H1 (cell line): Measurements from ENCODE around the gene HELQ. TPM values are rescaled to one million over a fixed set of nuclear protein-coding genes. Genes with fewer than 3 reads are reported as not detected.

Experiments used
- CTCF ChIA-PET: fragments of 300-600 bp; sonication (Branson Sonifier 250); formaldehyde crosslinking; loops from one replicate; lab custom pipeline; 2021; ENCODE audit not compliant: partially characterized antibody; lab: Charles Lee
- POLR2A ChIA-PET: fragments of 300-600 bp; sonication (Branson Sonifier 250); formaldehyde crosslinking; loops from one replicate; lab custom pipeline; 2021; ENCODE audit warnings: inconsistent platforms; ENCODE audit not compliant: partially characterized antibody; lab: Charles Lee
- DNase-seq, 2 experiments: peaks; one replicate each; pipeline versions ENCODE4 v3.0.0 to v3.0.0-alpha.2; 2010 to 2022; ENCODE audit warnings: low spot score in 2 of 2, low read depth in 1 of 2, mixed read lengths in 1 of 2
- FAIRE-seq: peaks from 2 replicates; lab custom pipeline; 2011; peaks lifted over from hg19 to GRCh38; lab: Jason Lieb, UNC
- H2AFZ ChIP-seq: 2 replicates; pipeline ENCODE4 v1.8.1; 2012; ENCODE audit warnings: low read length, inconsistent platforms
- H2AK5ac ChIP-seq: 2 replicates; pipeline ENCODE4 v1.6.1; 2013; ENCODE audit warnings: low read depth, low read length
- H2BK120ac ChIP-seq: replicated peaks from 2 replicates; pipeline ENCODE3; 2013; ENCODE audit warnings: low read depth, low read length, inconsistent platforms
- H2BK12ac ChIP-seq: 2 replicates; pipeline ENCODE4 v1.6.1; 2013; ENCODE audit warnings: low read depth, low read length
- H2BK15ac ChIP-seq: 2 replicates; pipeline ENCODE4 v1.6.1; 2013; ENCODE audit warnings: low read length
- H2BK20ac ChIP-seq: 2 replicates; pipeline ENCODE4 v1.6.1; 2013; ENCODE audit warnings: low read length
- H2BK5ac ChIP-seq: 2 replicates; pipeline ENCODE4 v1.6.1; 2013; ENCODE audit warnings: low read depth, low read length
- H3K14ac ChIP-seq: 2 replicates; pipeline ENCODE4 v1.6.1; 2013; ENCODE audit warnings: inconsistent platforms; ENCODE audit not compliant: insufficient read length
- H3K18ac ChIP-seq: 2 replicates; pipeline ENCODE4 v1.6.1; 2013; ENCODE audit warnings: low read length; ENCODE audit errors: extremely low read depth
- H3K23ac ChIP-seq: 2 replicates; pipeline ENCODE4 v1.6.1; 2013; ENCODE audit warnings: inconsistent platforms; ENCODE audit not compliant: insufficient read length
- H3K23me2 ChIP-seq: 2 replicates; pipeline ENCODE4 v1.6.1; 2013; ENCODE audit warnings: low read depth, low read length
- H3K27ac ChIP-seq: 2 replicates; pipeline ENCODE4 v1.6.1; 2011; ENCODE audit warnings: low read depth, low read length, inconsistent platforms
- H3K27me3 ChIP-seq, 4 experiments: replicated peaks in 1 of 4; 1 replicate in 1 of 4; 2 replicates in 3 of 4; pipeline versions ENCODE4 v1.6.1 to v1.8.1; 2011 to 2013; ENCODE audit warnings: low read length in 3 of 4, mild to moderate bottlenecking in 3 of 4, inconsistent platforms in 2 of 4, mixed read lengths in 2 of 4, moderate library complexity in 1 of 4; ENCODE audit not compliant: control insufficient read depth in 3 of 4, insufficient read depth in 3 of 4; ENCODE audit errors: extremely low read depth in 1 of 4
- H3K36me3 ChIP-seq, 4 experiments: 2 replicates each; pipeline versions ENCODE4 v1.6.1 to v1.8.1; 2011 to 2013; ENCODE audit warnings: mild to moderate bottlenecking in 4 of 4, low read length in 3 of 4, moderate library complexity in 2 of 4, control low read depth in 1 of 4, inconsistent platforms in 1 of 4; ENCODE audit not compliant: insufficient read depth in 4 of 4, control insufficient read depth in 2 of 4
- H3K4ac ChIP-seq: replicated peaks from 2 replicates; pipeline ENCODE3; 2013; ENCODE audit warnings: low read length, low read depth, mixed read lengths, inconsistent platforms; ENCODE audit not compliant: insufficient read length
- H3K4me1 ChIP-seq, 4 experiments: replicated peaks in 1 of 4; 1 replicate in 1 of 4; 2 replicates in 3 of 4; pipeline versions ENCODE4 v1.6.1 to v1.8.1; 2011 to 2013; ENCODE audit warnings: low read length in 3 of 4, inconsistent platforms in 2 of 4, mixed read lengths in 1 of 4; ENCODE audit not compliant: insufficient read depth in 4 of 4, control insufficient read depth in 3 of 4
- H3K4me2 ChIP-seq, 2 experiments: 2 replicates each; pipeline versions ENCODE4 v1.6.1 to v1.8.1; 2011 to 2013; ENCODE audit warnings: low read depth in 2 of 2, low read length in 2 of 2, control low read depth in 1 of 2, inconsistent platforms in 1 of 2, mild to moderate bottlenecking in 1 of 2; ENCODE audit not compliant: insufficient read depth in 1 of 2
- H3K4me3 ChIP-seq, 4 experiments: fragments of 200-600, 300-600 bp in 1 of 4; sonication (generic), shearing (Covaris generic), sonication (Bioruptor Twin) in 1 of 4; 2 replicates each; pipeline versions ENCODE4 v1.5.1 to v1.8.1; 2011 to 2016; ENCODE audit warnings: low read length in 4 of 4, low read depth in 3 of 4, control low read depth in 2 of 4, inconsistent platforms in 2 of 4, mild to moderate bottlenecking in 2 of 4, mixed read lengths in 1 of 4, moderate library complexity in 1 of 4; ENCODE audit not compliant: insufficient read depth in 2 of 4; ENCODE audit errors: extremely low read depth in 1 of 4
- H3K56ac ChIP-seq: replicated peaks from 2 replicates; pipeline ENCODE3; 2013; ENCODE audit warnings: low read depth, mild to moderate bottlenecking, mixed read lengths, low read length, inconsistent platforms; ENCODE audit not compliant: insufficient read length
- H3K79me1 ChIP-seq: 2 replicates; pipeline ENCODE4 v1.6.1; 2013; ENCODE audit warnings: low read depth, low read length, control low read depth
- H3K79me2 ChIP-seq, 2 experiments: 2 replicates each; pipeline versions ENCODE4 v1.6.1 to v1.8.1; 2012 to 2013; ENCODE audit warnings: low read length in 2 of 2, mild to moderate bottlenecking in 2 of 2, inconsistent platforms in 1 of 2; ENCODE audit not compliant: insufficient read depth in 2 of 2, control insufficient read depth in 1 of 2
- H3K9ac ChIP-seq, 4 experiments: replicated peaks in 1 of 4; 1 replicate in 1 of 4; 2 replicates in 3 of 4; pipeline versions ENCODE4 v1.6.1 to v1.8.1; 2011 to 2013; ENCODE audit warnings: low read depth in 3 of 4, low read length in 3 of 4, control low read depth in 2 of 4, mild to moderate bottlenecking in 2 of 4, moderate library complexity in 2 of 4, inconsistent platforms in 1 of 4; ENCODE audit errors: extremely low read depth in 1 of 4
- H3K9me3 ChIP-seq, 2 experiments: 2 replicates each; pipeline versions ENCODE4 v1.6.1 to v1.8.1; 2012 to 2013; ENCODE audit warnings: mild to moderate bottlenecking in 2 of 2, moderate library complexity in 2 of 2, control low read depth in 1 of 2, inconsistent platforms in 1 of 2, low read depth in 1 of 2, low read length in 1 of 2, mixed read lengths in 1 of 2; ENCODE audit not compliant: insufficient read depth in 2 of 2
- H4K20me1 ChIP-seq, 2 experiments: replicated peaks in 1 of 2; 2 replicates each; pipeline versions ENCODE3 to v1.8.1; 2011 to 2013; ENCODE audit warnings: inconsistent platforms in 2 of 2, low read length in 2 of 2, mild to moderate bottlenecking in 1 of 2; ENCODE audit not compliant: insufficient read depth in 2 of 2, control insufficient read depth in 1 of 2
- H4K5ac ChIP-seq: 2 replicates; pipeline ENCODE4 v1.6.1; 2013; ENCODE audit warnings: low read length, low read depth, mixed read lengths, inconsistent platforms; ENCODE audit not compliant: insufficient read length
- H4K8ac ChIP-seq: 2 replicates; pipeline ENCODE4 v1.8.0; 2013; ENCODE audit warnings: mild to moderate bottlenecking, moderate library complexity, low read length, inconsistent platforms; ENCODE audit not compliant: insufficient read depth; ENCODE audit errors: extremely low read depth
- H4K91ac ChIP-seq: replicated peaks from 2 replicates; pipeline ENCODE3; 2013; ENCODE audit warnings: low read length, mixed read lengths, inconsistent platforms; ENCODE audit not compliant: insufficient read length
- ATF2 ChIP-seq: IDR thresholded peaks from 2 replicates; pipeline ENCODE4 v1.6.1; 2012; ENCODE audit warnings: low read length, inconsistent platforms
- BACH1 ChIP-seq: IDR thresholded peaks from 2 replicates; pipeline ENCODE4 v1.6.1; 2012; ENCODE audit warnings: low read length, improper control_type of control experiment
- CBX8 ChIP-seq: fragments of 300-800, 300-1000 bp; sonication (generic); IDR thresholded peaks from 2 replicates; pipeline ENCODE4 v1.7.1; 2016; ENCODE audit warnings: low read depth, low read length, borderline replicate concordance
- CEBPB ChIP-seq: IDR thresholded peaks from 2 replicates; pipeline ENCODE4 v1.6.1; 2012; ENCODE audit warnings: low read depth, low read length
- CHD1 ChIP-seq: IDR thresholded peaks from 2 replicates; pipeline ENCODE4 v1.6.1; 2012; ENCODE audit warnings: low read depth, low read length, improper control_type of control experiment
- CTBP2 ChIP-seq: IDR thresholded peaks from 2 replicates; pipeline ENCODE4 v1.7.0; 2011; ENCODE audit warnings: borderline replicate concordance, mild to moderate bottlenecking, moderate library complexity, mixed read lengths, low read length; ENCODE audit not compliant: insufficient read depth, insufficient read length
- HDAC6 ChIP-seq: IDR thresholded peaks from one replicate; pipeline ENCODE4 v1.7.1; 2012; ENCODE audit warnings: low read depth, mild to moderate bottlenecking, inconsistent platforms, low read length, moderate library complexity
- MAFK ChIP-seq: IDR thresholded peaks from 2 replicates; pipeline ENCODE4 v1.6.1; 2012; ENCODE audit warnings: low read depth, mild to moderate bottlenecking, improper control_type of control experiment, low read length
- POU5F1 ChIP-seq: IDR thresholded peaks from 2 replicates; pipeline ENCODE4 v1.6.1; 2011; ENCODE audit warnings: low read depth, mild to moderate bottlenecking, low read length, moderate library complexity
- RXRA ChIP-seq: IDR thresholded peaks from 2 replicates; pipeline ENCODE4 v1.6.1; 2011; ENCODE audit warnings: low read depth, mild to moderate bottlenecking, low read length, moderate library complexity; ENCODE audit not compliant: insufficient read depth
- TAF1 ChIP-seq: IDR thresholded peaks from 2 replicates; pipeline ENCODE4 v1.6.1; 2011; ENCODE audit warnings: mild to moderate bottlenecking, low read depth, low read length
- TBP ChIP-seq: IDR thresholded peaks from 2 replicates; pipeline ENCODE4 v1.6.1; 2011; ENCODE audit warnings: low read depth, low read length, improper control_type of control experiment
- WGBS, 2 experiments: shearing (Covaris generic) in 1 of 2; methylation state at CpG; one replicate each; pipeline versions ENCODE4 v1.1.6 to v1.1.7; 2013 to 2015; ENCODE audit warnings: low lambda C conversion rate in 2 of 2, mixed read lengths in 2 of 2, inconsistent platforms in 1 of 2, low coverage in 1 of 2, missing lambda C conversion rate in 1 of 2; ENCODE audit not compliant: insufficient replicate concordance in 2 of 2, insufficient coverage in 1 of 2, insufficient read length in 1 of 2; ENCODE audit errors: extremely low coverage in 1 of 2, missing lambda C conversion rate in 1 of 2; 5-methylcytosine and 5-hydroxymethylcytosine counted together
- polyA plus RNA-seq, 7 experiments: library from polyadenylated mRNA; depleted of rRNA in 3 of 7; stranded (reverse) in 5 of 7; unstranded in 2 of 7; fragments of >200 nt in 5 of 7; fragments of 200-250 nt in 2 of 7; gene quantifications; 1 replicate in 5 of 7; 2 replicates in 1 of 7; 4 replicates in 1 of 7; pipeline versions ENCODE4 v1.2.1 to v1.2.3, GENCODE V29; 2011 to 2013; ENCODE audit warnings: missing spikeins in 2 of 7, mixed read lengths in 2 of 7
- total RNA-seq: library from RNA; stranded (reverse); fragmentation: NEBNext Ultra II Directional; extraction: Animal tissue kit (Norgen Biotek cat#: 25700); gene quantifications from 2 replicates; pipeline ENCODE4 v1.2.1, GENCODE V29; 2021

HELQ gene
- total and polyA plus RNA-seq, 2 of the 8 experiments (the other 6 are each of a cell fraction or from before 2014, with no cell fraction given) = 4.7 to 9.0 TPM

DNA sequence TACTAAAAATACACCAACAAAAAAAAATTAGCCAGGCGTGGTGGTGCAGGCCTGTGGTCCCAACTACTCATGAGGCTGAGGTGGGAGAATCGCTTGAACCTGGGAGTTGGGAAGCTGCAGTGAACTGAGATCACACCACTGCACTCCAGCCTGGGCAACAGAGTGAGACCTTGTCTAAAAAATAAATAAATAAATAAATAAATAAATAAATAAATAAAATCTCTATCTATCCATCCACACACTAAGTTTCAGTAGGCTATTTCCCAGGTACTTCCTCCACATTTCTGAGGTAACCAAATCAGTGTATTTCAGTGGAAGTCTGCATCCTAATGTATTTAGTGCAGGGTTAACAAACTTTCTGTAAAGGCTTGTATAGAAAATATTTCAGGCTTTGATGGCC, 18.3 kb upstream of the HELQ start:
- H2BK12ac ChIP-seq = no peak overlapping the region
- no peak for TF ChIP-seq CHD1
- no peak for TF ChIP-seq RXRA
- TF ChIP-seq POU5F1 = no peak
- no peak for TF ChIP-seq TAF1
- TF ChIP-seq CTBP2 = no peak
- TF ChIP-seq ATF2 = no peak
- no peak for TF ChIP-seq MAFK
- TF ChIP-seq CEBPB = no peak
- TF ChIP-seq CBX8 = no peak
- no peak for TF ChIP-seq TBP
- TF ChIP-seq BACH1 = no peak
- TF ChIP-seq HDAC6 = no peak

More for the DNA sequence above, 18.3 kb upstream of the HELQ start:
- no peak overlapping the region for H3K4me2 ChIP-seq
- no peak for DNase-seq
- H2BK5ac ChIP-seq = no peak overlapping the region
- no peak overlapping the region for H2AK5ac ChIP-seq
- H3K79me2 ChIP-seq = no peaks in the 10 kb centered on the region
- no peaks in the 10 kb centered on the region for H3K27me3 ChIP-seq
- H4K91ac ChIP-seq = no peak overlapping the region
- H3K9me3 ChIP-seq = no peaks in the 10 kb centered on the region
- H3K4ac ChIP-seq = no peak overlapping the region
- H3K27ac ChIP-seq = no peak overlapping the region
- no peak overlapping the region for H2BK15ac ChIP-seq
- no peaks in the 10 kb centered on the region for H4K20me1 ChIP-seq
- no peak overlapping the region for H2BK20ac ChIP-seq
- H3K56ac ChIP-seq = no peak overlapping the region
- no peak overlapping the region for H4K5ac ChIP-seq
- no peak overlapping the region for H3K4me3 ChIP-seq
- WGBS, 2 experiments = 97% methylated on average over 2 of the region's 2 CpGs; no CpG with 5 or more reads in 1 of the 2 experiments
- H3K23ac ChIP-seq = no peak overlapping the region
- H3K14ac ChIP-seq = no peak overlapping the region
- no peak overlapping the region for H3K18ac ChIP-seq
- ChIA-PET CTCF (interaction anchor here (1.2 kb wide), 1 partner anchor 35 kb away, joined by 3 read pairs; no protein-coding TSS in a partner anchor), POLR2A (interaction anchor here (0.6 kb wide), 1 partner anchor 45 kb away, joined by 3 read pairs; no protein-coding TSS in a partner anchor)
- H3K23me2 ChIP-seq = no peaks in the 10 kb centered on the region
- no peak overlapping the region for H3K9ac ChIP-seq
- no peak overlapping the region for H4K8ac ChIP-seq
- FAIRE-seq = no peak
- H2AFZ ChIP-seq = no peak overlapping the region
- H3K36me3 ChIP-seq = peaks cover 0 to 9% (median 3%) of the 10 kb centered on the region in 4 experiments; a peak in 2 of 8 replicates
- H2BK120ac ChIP-seq = no peak overlapping the region
- no peaks in the 10 kb centered on the region for H3K4me1 ChIP-seq
- no peaks in the 10 kb centered on the region; the same call in 1 of the 2 replicates for H3K79me1 ChIP-seq
